Measurements from ENCODE around the gene FLAD1. TPM values are rescaled to one million over a fixed set of nuclear protein-coding genes. Genes with fewer than 3 reads are reported as not detected.
"Not testable (repeated sequence)": the region's sequence is repeated elsewhere in the genome, so short reads cannot be mapped to it uniquely, and the experiment has no call there.

FLAD1 gene
- total and polyA plus RNA-seq, 5 experiments from 2014 or later: 30.9 to 46.8 (median 41.8) TPM

- POLR2A ChIA-PET: interaction anchor here (0.6 to 7.5 kb wide), 7 partner anchors 9 to 248 kb away, joined by 3 to 85 read pairs (median 6); partner anchors contain the start of genes FLAD1, PBXIP1, PMVK and PYGO2
- H3K27ac Mint-ChIP-seq: peak within 1 kb of the TSS in 9 of 10 donors; percentile 38 to 91 (median 74)
- DNase-seq (no peak), ATAC-seq (no peak)
- H3K9me3 Mint-ChIP-seq: no peaks in the 10 kb centered on the region
- peak within 1 kb of the TSS; percentile 22 to 68 (median 46) for H3K4me3 Mint-ChIP-seq
- H3K4me1 Mint-ChIP-seq: peaks cover 19 to 35% (median 31%) of the 10 kb centered on the region in 4 donors
- H3K27me3 Mint-ChIP-seq: no peaks in the 10 kb centered on the region
- H3K36me3 Mint-ChIP-seq: peaks cover 0 to 38% (median 0%) of the 10 kb centered on the region in 3 donors
Measured at GRCh38 chr1:154970631-154971340, 12.4 kb upstream of the FLAD1 start, which contains the start of gene SHC1. Gene SHC1, minus strand, starts transcription at chr1:154970747. Its CDS starts 221 bp downstream, at chr1:154970526.

GRCh38 chr1:154971341-154971998 lies 11.7 kb upstream of the FLAD1 start:
- H3K4me3 Mint-ChIP-seq: peak overlapping the region; percentile 22 to 68 (median 38)
- POLR2A ChIA-PET: interaction anchor here (1.0 to 7.5 kb wide), 8 partner anchors 10 to 114 kb away, joined by 3 to 85 read pairs (median 12); partner anchors contain the start of genes FLAD1, PBXIP1, PMVK and PYGO2
- H3K36me3 Mint-ChIP-seq: peaks cover 0 to 35% (median 0%) of the 10 kb centered on the region in 3 donors
- peaks cover 19 to 34% (median 31%) of the 10 kb centered on the region in 4 donors for H3K4me1 Mint-ChIP-seq
- peak overlapping the region in 9 of 10 donors; percentile 7 to 91 (median 61) for H3K27ac Mint-ChIP-seq
- H3K9me3 Mint-ChIP-seq: no peaks in the 10 kb centered on the region
- ATAC-seq: no peak
- DNase-seq: no peak
- H3K27me3 Mint-ChIP-seq: no peaks in the 10 kb centered on the region

- POLR2A ChIA-PET: interaction anchor here (1.0 to 7.5 kb wide), 6 partner anchors 11 to 113 kb away, joined by 3 to 85 read pairs (median 22); partner anchors contain the start of genes FLAD1, PBXIP1 and PYGO2
- Mint-ChIP-seq H3K4me3 (peak overlapping the region in 2 of 10 donors; percentile 46 to 74), H3K36me3 (peaks cover 0 to 28% (median 0%) of the 10 kb centered on the region in 3 donors), H3K27me3 (no peaks in the 10 kb centered on the region), H3K4me1 (peaks cover 19 to 34% (median 31%) of the 10 kb centered on the region in 4 donors), H3K9me3 (no peaks in the 10 kb centered on the region), H3K27ac (peak overlapping the region in 5 of 10 donors; percentile 53 to 89 (median 84))
- ATAC-seq: no peak
- no peak for DNase-seq
Measured at GRCh38 chr1:154972213-154972516, 11.0 kb upstream of the FLAD1 start.

- no peak for ATAC-seq
- peak overlapping the region in 1 of 10 donors; percentile 74 for H3K4me3 Mint-ChIP-seq
- no peaks in the 10 kb centered on the region for H3K9me3 Mint-ChIP-seq
- H3K4me1 Mint-ChIP-seq: peaks cover 19 to 34% (median 34%) of the 10 kb centered on the region in 4 donors
- H3K36me3 Mint-ChIP-seq: peaks cover 0 to 23% (median 0%) of the 10 kb centered on the region in 3 donors
- POLR2A ChIA-PET: interaction anchor here (0.6 to 7.5 kb wide), 13 partner anchors 10 to 736 kb away, joined by 3 to 85 read pairs (median 19); partner anchors contain the start of genes ADAM15, FLAD1, PBXIP1 and PMVK
- H3K27ac Mint-ChIP-seq: peak overlapping the region in 7 of 10 donors; percentile 53 to 89 (median 84)
- DNase-seq: peak in 1 of 10 donors; percentile 20
- H3K27me3 Mint-ChIP-seq: no peaks in the 10 kb centered on the region
Measured at GRCh38 chr1:154972517-154973343, 10.4 kb upstream of the FLAD1 start.

GRCh38 chr1:154973344-154974101 lies 9.6 kb upstream of the FLAD1 start:
- Mint-ChIP-seq H3K4me1 (peaks cover 19 to 34% (median 34%) of the 10 kb centered on the region in 4 donors), H3K9me3 (no peaks in the 10 kb centered on the region), H3K4me3 (peak overlapping the region in 1 of 10 donors; percentile 74), H3K36me3 (peaks cover 0 to 18% (median 0%) of the 10 kb centered on the region in 3 donors), H3K27me3 (no peaks in the 10 kb centered on the region), H3K27ac (peak overlapping the region in 2 of 10 donors; percentile 84 to 88)
- peak; percentile 77 to 95 (median 82) for DNase-seq
- POLR2A ChIA-PET: interaction anchor here (0.6 to 7.5 kb wide), 16 partner anchors 10 to 735 kb away, joined by 3 to 85 read pairs (median 4); partner anchors contain the start of genes ADAM15, FLAD1, PBXIP1 and PMVK
- ATAC-seq: peak; percentile 2 to 7

- Mint-ChIP-seq H3K4me3 (no peak within 1 kb of the TSS), H3K27me3 (no peaks in the 10 kb centered on the region), H3K36me3 (peaks cover 0 to 17% (median 0%) of the 10 kb centered on the region in 3 donors), H3K27ac (no peak within 1 kb of the TSS), H3K9me3 (no peaks in the 10 kb centered on the region), H3K4me1 (peaks cover 15 to 33% (median 30%) of the 10 kb centered on the region in 4 donors)
- ATAC-seq: peak; percentile 88 to 90
- peak; percentile 86 to 99 (median 98) for DNase-seq
- POLR2A ChIA-PET: interaction anchor here (0.6 to 7.5 kb wide), 15 partner anchors 9 to 672 kb away, joined by 3 to 85 read pairs (median 4); partner anchors contain the start of genes ADAM15, FLAD1, PBXIP1 and PMVK
Measured at GRCh38 chr1:154974102-154974807, 8.9 kb upstream of the FLAD1 start, which contains the start of gene CKS1B. Gene CKS1B, plus strand, starts transcription at chr1:154974681. Its CDS starts 65 bp downstream, at chr1:154974746.

GRCh38 chr1:154974808-154975408 lies 8.2 kb upstream of the FLAD1 start:
- Mint-ChIP-seq H3K4me3 (no peak overlapping the region), H3K27ac (no peak overlapping the region), H3K27me3 (no peaks in the 10 kb centered on the region), H3K36me3 (peaks cover 0 to 15% (median 2%) of the 10 kb centered on the region in 3 donors), H3K9me3 (no peaks in the 10 kb centered on the region), H3K4me1 (peaks cover 13 to 28% (median 25%) of the 10 kb centered on the region in 4 donors)
- ATAC-seq (peak; percentile 51 to 52), DNase-seq (peak in 9 of 10 donors; percentile 89 to 97 (median 92))
- POLR2A ChIA-PET: interaction anchor here (0.6 to 7.5 kb wide), 10 partner anchors 9 to 755 kb away, joined by 3 to 85 read pairs (median 21); partner anchors contain the start of genes FLAD1, PBXIP1, PMVK and PYGO2

GRCh38 chr1:154975409-154976059 lies 7.6 kb upstream of the FLAD1 start:
- Mint-ChIP-seq H3K27me3 (no peaks in the 10 kb centered on the region), H3K4me1 (peaks cover 13 to 28% (median 25%) of the 10 kb centered on the region in 4 donors), H3K27ac (no peak overlapping the region), H3K4me3 (no peak overlapping the region), H3K9me3 (no peaks in the 10 kb centered on the region), H3K36me3 (peaks cover 0 to 15% (median 2%) of the 10 kb centered on the region in 3 donors)
- peak in 1 of 2 donors; percentile 15 for ATAC-seq
- POLR2A ChIA-PET: interaction anchor here (0.7 to 7.5 kb wide), 8 partner anchors 8 to 755 kb away, joined by 3 to 85 read pairs (median 22); partner anchors contain the start of genes FLAD1, PBXIP1, PMVK and PYGO2
- DNase-seq: peak in 7 of 10 donors; percentile 26 to 71 (median 47)

- not testable (repeated sequence) for H3K4me3 Mint-ChIP-seq, DNase-seq, H3K27me3 Mint-ChIP-seq, H3K9me3 Mint-ChIP-seq, H3K4me1 Mint-ChIP-seq, ATAC-seq
- POLR2A ChIA-PET: interaction anchor here (0.6 to 1.5 kb wide), 4 partner anchors 17 to 35 kb away, joined by 3 to 5 read pairs (median 4); partner anchors contain the start of gene PYGO2
- H3K27ac Mint-ChIP-seq: peak overlapping the region in 3 of 10 donors; percentile 27 to 55 (median 31)
- H3K36me3 Mint-ChIP-seq: peaks cover 0 to 11% (median 2%) of the 10 kb centered on the region in 3 donors
Measured at GRCh38 chr1:154977762-154978161, 5.4 kb upstream of the FLAD1 start.

All from naive thymus-derived CD8-positive, alpha-beta T cell (primary cell).